EL (cell line): ENCODE data around the gene LTA4H.
"Not testable (repeated sequence)": the region's sequence is repeated elsewhere in the genome, so short reads cannot be mapped to it uniquely, and the experiment has no call there.

Source experiments
- DNase-seq: peaks from one replicate; pipeline ENCODE4 v3.0.0-alpha.2; 2016

The LTA4H gene

GRCh38 chr12:95988506-95989275 is 46.7 kb downstream of the LTA4H start:
- no peak for DNase-seq

GRCh38 chr12:95986635-95987570 is 48.5 kb downstream of the LTA4H start:
- no peak for DNase-seq

GRCh38 chr12:95984682-95985081 is 50.7 kb downstream of the LTA4H start:
- no peak for DNase-seq

- DNase-seq, result no peak
These were observed 52.8 kb downstream of the LTA4H start for GRCh38 chr12:95982602-95983001.

- no peak for DNase-seq
These were observed 55.0 kb downstream of the LTA4H start for GRCh38 chr12:95980437-95980836.

GRCh38 chr12:95978774-95979173 is 56.6 kb downstream of the LTA4H start:
- no peak for DNase-seq

- DNase-seq, result no peak
These were observed 57.0 kb downstream of the LTA4H start for GRCh38 chr12:95978351-95978750.

- DNase-seq, result no peak
These were observed 57.6 kb downstream of the LTA4H start for GRCh38 chr12:95977764-95978305.

- peak; percentile 59 for DNase-seq
These were observed 59.0 kb downstream of the LTA4H start for GRCh38 chr12:95976416-95976832.

GRCh38 chr12:95975491-95975890 is 59.9 kb downstream of the LTA4H start:
- DNase-seq, result no peak

GRCh38 chr12:95974358-95974757 is 61.0 kb downstream of the LTA4H start:
- no peak for DNase-seq

GRCh38 chr12:95972832-95973456 is 62.4 kb downstream of the LTA4H start:
- DNase-seq, result no peak

GRCh38 chr12:95970905-95971304 is 64.5 kb downstream of the LTA4H start:
- DNase-seq, result peak; percentile 10

GRCh38 chr12:95969116-95969515 is 66.3 kb downstream of the LTA4H start:
- not testable (repeated sequence) for DNase-seq

GRCh38 chr12:95967301-95967700 is 68.1 kb downstream of the LTA4H start:
- DNase-seq, result no peak

GRCh38 chr12:95966287-95966870 is 69.0 kb downstream of the LTA4H start:
- peak; percentile 33 for DNase-seq

GRCh38 chr12:95963096-95963495 is 72.3 kb downstream of the LTA4H start:
- DNase-seq, result no peak

GRCh38 chr12:95962222-95962621 is 73.2 kb downstream of the LTA4H start:
- DNase-seq, result no peak

- no peak for DNase-seq
These were observed 75.1 kb downstream of the LTA4H start for GRCh38 chr12:95960241-95960640.

GRCh38 chr12:95959107-95959506 is 76.3 kb downstream of the LTA4H start:
- peak; percentile 27 for DNase-seq

- no peak for DNase-seq
These were observed 78.7 kb downstream of the LTA4H start for GRCh38 chr12:95956557-95957145.

- DNase-seq, result no peak
These were observed 79.7 kb downstream of the LTA4H start for GRCh38 chr12:95955549-95956159.
